H1 (cell line): ENCODE results near the gene SEMA7A. TPM values are rescaled to one million over a fixed set of nuclear protein-coding genes. Genes with fewer than 3 reads are reported as not detected.

Experiments used
- CTCF ChIA-PET: fragments of 300-600 bp; sonication (Branson Sonifier 250); formaldehyde crosslinking; loops from one replicate; lab custom pipeline; 2021; ENCODE audit not compliant: partially characterized antibody; lab: Charles Lee
- POLR2A ChIA-PET: fragments of 300-600 bp; sonication (Branson Sonifier 250); formaldehyde crosslinking; loops from one replicate; lab custom pipeline; 2021; ENCODE audit warnings: inconsistent platforms; ENCODE audit not compliant: partially characterized antibody; lab: Charles Lee
- DNase-seq, 2 experiments: peaks; one replicate each; pipeline versions ENCODE4 v3.0.0 to v3.0.0-alpha.2; 2010 to 2022; ENCODE audit warnings: low spot score in 2 of 2, low read depth in 1 of 2, mixed read lengths in 1 of 2
- FAIRE-seq: peaks from 2 replicates; lab custom pipeline; 2011; peaks lifted over from hg19 to GRCh38; lab: Jason Lieb, UNC
- H2AFZ ChIP-seq: 2 replicates; pipeline ENCODE4 v1.8.1; 2012; ENCODE audit warnings: low read length, inconsistent platforms
- H2AK5ac ChIP-seq: 2 replicates; pipeline ENCODE4 v1.6.1; 2013; ENCODE audit warnings: low read depth, low read length
- H2BK120ac ChIP-seq: replicated peaks from 2 replicates; pipeline ENCODE3; 2013; ENCODE audit warnings: low read depth, low read length, inconsistent platforms
- H2BK12ac ChIP-seq: 2 replicates; pipeline ENCODE4 v1.6.1; 2013; ENCODE audit warnings: low read depth, low read length
- H2BK15ac ChIP-seq: 2 replicates; pipeline ENCODE4 v1.6.1; 2013; ENCODE audit warnings: low read length
- H2BK20ac ChIP-seq: 2 replicates; pipeline ENCODE4 v1.6.1; 2013; ENCODE audit warnings: low read length
- H2BK5ac ChIP-seq: 2 replicates; pipeline ENCODE4 v1.6.1; 2013; ENCODE audit warnings: low read depth, low read length
- H3K14ac ChIP-seq: 2 replicates; pipeline ENCODE4 v1.6.1; 2013; ENCODE audit warnings: inconsistent platforms; ENCODE audit not compliant: insufficient read length
- H3K18ac ChIP-seq: 2 replicates; pipeline ENCODE4 v1.6.1; 2013; ENCODE audit warnings: low read length; ENCODE audit errors: extremely low read depth
- H3K23ac ChIP-seq: 2 replicates; pipeline ENCODE4 v1.6.1; 2013; ENCODE audit warnings: inconsistent platforms; ENCODE audit not compliant: insufficient read length
- H3K23me2 ChIP-seq: 2 replicates; pipeline ENCODE4 v1.6.1; 2013; ENCODE audit warnings: low read depth, low read length
- H3K27ac ChIP-seq: 2 replicates; pipeline ENCODE4 v1.6.1; 2011; ENCODE audit warnings: low read depth, low read length, inconsistent platforms
- H3K27me3 ChIP-seq, 4 experiments: replicated peaks in 1 of 4; 1 replicate in 1 of 4; 2 replicates in 3 of 4; pipeline versions ENCODE4 v1.6.1 to v1.8.1; 2011 to 2013; ENCODE audit warnings: low read length in 3 of 4, mild to moderate bottlenecking in 3 of 4, inconsistent platforms in 2 of 4, mixed read lengths in 2 of 4, moderate library complexity in 1 of 4; ENCODE audit not compliant: control insufficient read depth in 3 of 4, insufficient read depth in 3 of 4; ENCODE audit errors: extremely low read depth in 1 of 4
- H3K36me3 ChIP-seq, 4 experiments: 2 replicates each; pipeline versions ENCODE4 v1.6.1 to v1.8.1; 2011 to 2013; ENCODE audit warnings: mild to moderate bottlenecking in 4 of 4, low read length in 3 of 4, moderate library complexity in 2 of 4, control low read depth in 1 of 4, inconsistent platforms in 1 of 4; ENCODE audit not compliant: insufficient read depth in 4 of 4, control insufficient read depth in 2 of 4
- H3K4ac ChIP-seq: replicated peaks from 2 replicates; pipeline ENCODE3; 2013; ENCODE audit warnings: low read length, low read depth, mixed read lengths, inconsistent platforms; ENCODE audit not compliant: insufficient read length
- H3K4me1 ChIP-seq, 4 experiments: replicated peaks in 1 of 4; 1 replicate in 1 of 4; 2 replicates in 3 of 4; pipeline versions ENCODE4 v1.6.1 to v1.8.1; 2011 to 2013; ENCODE audit warnings: low read length in 3 of 4, inconsistent platforms in 2 of 4, mixed read lengths in 1 of 4; ENCODE audit not compliant: insufficient read depth in 4 of 4, control insufficient read depth in 3 of 4
- H3K4me2 ChIP-seq, 2 experiments: 2 replicates each; pipeline versions ENCODE4 v1.6.1 to v1.8.1; 2011 to 2013; ENCODE audit warnings: low read depth in 2 of 2, low read length in 2 of 2, control low read depth in 1 of 2, inconsistent platforms in 1 of 2, mild to moderate bottlenecking in 1 of 2; ENCODE audit not compliant: insufficient read depth in 1 of 2
- H3K4me3 ChIP-seq, 4 experiments: fragments of 200-600, 300-600 bp in 1 of 4; sonication (generic), shearing (Covaris generic), sonication (Bioruptor Twin) in 1 of 4; 2 replicates each; pipeline versions ENCODE4 v1.5.1 to v1.8.1; 2011 to 2016; ENCODE audit warnings: low read length in 4 of 4, low read depth in 3 of 4, control low read depth in 2 of 4, inconsistent platforms in 2 of 4, mild to moderate bottlenecking in 2 of 4, mixed read lengths in 1 of 4, moderate library complexity in 1 of 4; ENCODE audit not compliant: insufficient read depth in 2 of 4; ENCODE audit errors: extremely low read depth in 1 of 4
- H3K56ac ChIP-seq: replicated peaks from 2 replicates; pipeline ENCODE3; 2013; ENCODE audit warnings: low read depth, mild to moderate bottlenecking, mixed read lengths, low read length, inconsistent platforms; ENCODE audit not compliant: insufficient read length
- H3K79me1 ChIP-seq: 2 replicates; pipeline ENCODE4 v1.6.1; 2013; ENCODE audit warnings: low read depth, low read length, control low read depth
- H3K79me2 ChIP-seq, 2 experiments: 2 replicates each; pipeline versions ENCODE4 v1.6.1 to v1.8.1; 2012 to 2013; ENCODE audit warnings: low read length in 2 of 2, mild to moderate bottlenecking in 2 of 2, inconsistent platforms in 1 of 2; ENCODE audit not compliant: insufficient read depth in 2 of 2, control insufficient read depth in 1 of 2
- H3K9ac ChIP-seq, 4 experiments: replicated peaks in 1 of 4; 1 replicate in 1 of 4; 2 replicates in 3 of 4; pipeline versions ENCODE4 v1.6.1 to v1.8.1; 2011 to 2013; ENCODE audit warnings: low read depth in 3 of 4, low read length in 3 of 4, control low read depth in 2 of 4, mild to moderate bottlenecking in 2 of 4, moderate library complexity in 2 of 4, inconsistent platforms in 1 of 4; ENCODE audit errors: extremely low read depth in 1 of 4
- H3K9me3 ChIP-seq, 2 experiments: 2 replicates each; pipeline versions ENCODE4 v1.6.1 to v1.8.1; 2012 to 2013; ENCODE audit warnings: mild to moderate bottlenecking in 2 of 2, moderate library complexity in 2 of 2, control low read depth in 1 of 2, inconsistent platforms in 1 of 2, low read depth in 1 of 2, low read length in 1 of 2, mixed read lengths in 1 of 2; ENCODE audit not compliant: insufficient read depth in 2 of 2
- H4K20me1 ChIP-seq, 2 experiments: replicated peaks in 1 of 2; 2 replicates each; pipeline versions ENCODE3 to v1.8.1; 2011 to 2013; ENCODE audit warnings: inconsistent platforms in 2 of 2, low read length in 2 of 2, mild to moderate bottlenecking in 1 of 2; ENCODE audit not compliant: insufficient read depth in 2 of 2, control insufficient read depth in 1 of 2
- H4K5ac ChIP-seq: 2 replicates; pipeline ENCODE4 v1.6.1; 2013; ENCODE audit warnings: low read length, low read depth, mixed read lengths, inconsistent platforms; ENCODE audit not compliant: insufficient read length
- H4K8ac ChIP-seq: 2 replicates; pipeline ENCODE4 v1.8.0; 2013; ENCODE audit warnings: mild to moderate bottlenecking, moderate library complexity, low read length, inconsistent platforms; ENCODE audit not compliant: insufficient read depth; ENCODE audit errors: extremely low read depth
- H4K91ac ChIP-seq: replicated peaks from 2 replicates; pipeline ENCODE3; 2013; ENCODE audit warnings: low read length, mixed read lengths, inconsistent platforms; ENCODE audit not compliant: insufficient read length
- BRCA1 ChIP-seq: IDR thresholded peaks from 2 replicates; pipeline ENCODE4 v1.6.1; 2012; ENCODE audit warnings: low read depth, low read length, improper control_type of control experiment
- CTBP2 ChIP-seq: IDR thresholded peaks from 2 replicates; pipeline ENCODE4 v1.7.0; 2011; ENCODE audit warnings: borderline replicate concordance, mild to moderate bottlenecking, moderate library complexity, mixed read lengths, low read length; ENCODE audit not compliant: insufficient read depth, insufficient read length
- KDM1A ChIP-seq: fragments of 200-600, 300-600 bp; sonication (generic); IDR thresholded peaks from 2 replicates; pipeline ENCODE4 v1.7.1; 2016; ENCODE audit warnings: mild to moderate bottlenecking, low read length, borderline replicate concordance
- PHF8 ChIP-seq: fragments of 200-600 bp; sonication (generic); conservative IDR thresholded peaks from 2 replicates; pipeline ENCODE4 v1.7.1; 2012; ENCODE audit warnings: low read depth, mild to moderate bottlenecking, inconsistent platforms, low read length, moderate library complexity
- POLR2AphosphoS5 ChIP-seq: IDR thresholded peaks from 2 replicates; pipeline ENCODE4 v1.6.1; 2011; ENCODE audit warnings: low read depth, low read length
- RAD21 ChIP-seq, 2 experiments: IDR thresholded peaks in 1 of 2; conservative IDR thresholded peaks in 1 of 2; 2 replicates each; pipeline ENCODE4 v1.6.1; 2011; ENCODE audit warnings: low read depth in 2 of 2, low read length in 2 of 2, improper control_type of control experiment in 1 of 2, inconsistent platforms in 1 of 2, mild to moderate bottlenecking in 1 of 2, moderate library complexity in 1 of 2
- SIN3A ChIP-seq, 2 experiments: IDR thresholded peaks in 1 of 2; conservative IDR thresholded peaks in 1 of 2; 2 replicates each; pipeline ENCODE4 v1.6.1; 2011 to 2012; ENCODE audit warnings: low read length in 2 of 2, improper control_type of control experiment in 1 of 2, low read depth in 1 of 2, mild to moderate bottlenecking in 1 of 2
- SUZ12 ChIP-seq: fragments of 200-600 bp; sonication (generic); IDR thresholded peaks from 2 replicates; pipeline ENCODE4 v1.6.1; 2012; ENCODE audit warnings: mild to moderate bottlenecking, inconsistent platforms, low read length, moderate library complexity, mixed read lengths
- WGBS, 2 experiments: shearing (Covaris generic) in 1 of 2; methylation state at CpG; one replicate each; pipeline versions ENCODE4 v1.1.6 to v1.1.7; 2013 to 2015; ENCODE audit warnings: low lambda C conversion rate in 2 of 2, mixed read lengths in 2 of 2, inconsistent platforms in 1 of 2, low coverage in 1 of 2, missing lambda C conversion rate in 1 of 2; ENCODE audit not compliant: insufficient replicate concordance in 2 of 2, insufficient coverage in 1 of 2, insufficient read length in 1 of 2; ENCODE audit errors: extremely low coverage in 1 of 2, missing lambda C conversion rate in 1 of 2; 5-methylcytosine and 5-hydroxymethylcytosine counted together
- polyA plus RNA-seq, 7 experiments: library from polyadenylated mRNA; depleted of rRNA in 3 of 7; stranded (reverse) in 5 of 7; unstranded in 2 of 7; fragments of >200 nt in 5 of 7; fragments of 200-250 nt in 2 of 7; gene quantifications; 1 replicate in 5 of 7; 2 replicates in 1 of 7; 4 replicates in 1 of 7; pipeline versions ENCODE4 v1.2.1 to v1.2.3, GENCODE V29; 2011 to 2013; ENCODE audit warnings: missing spikeins in 2 of 7, mixed read lengths in 2 of 7
- total RNA-seq: library from RNA; stranded (reverse); fragmentation: NEBNext Ultra II Directional; extraction: Animal tissue kit (Norgen Biotek cat#: 25700); gene quantifications from 2 replicates; pipeline ENCODE4 v1.2.1, GENCODE V29; 2021
- TF ChIP-seq, protein P1 (sequence below): IDR thresholded peaks from 2 replicates; pipeline ENCODE4 v1.6.1; 2011; ENCODE audit warnings: low read depth, mild to moderate bottlenecking, low read length; ENCODE audit not compliant: insufficient read depth
- TF ChIP-seq, protein P2 (sequence below): IDR thresholded peaks from 2 replicates; pipeline ENCODE4 v1.6.1; 2011; ENCODE audit warnings: low read length, improper control_type of control experiment

Gene SEMA7A
- total and polyA plus RNA-seq, 2 of the 8 experiments (the other 6 are each of a cell fraction or from before 2014, with no cell fraction given) = 10.7 to 15.0 TPM

DNA sequence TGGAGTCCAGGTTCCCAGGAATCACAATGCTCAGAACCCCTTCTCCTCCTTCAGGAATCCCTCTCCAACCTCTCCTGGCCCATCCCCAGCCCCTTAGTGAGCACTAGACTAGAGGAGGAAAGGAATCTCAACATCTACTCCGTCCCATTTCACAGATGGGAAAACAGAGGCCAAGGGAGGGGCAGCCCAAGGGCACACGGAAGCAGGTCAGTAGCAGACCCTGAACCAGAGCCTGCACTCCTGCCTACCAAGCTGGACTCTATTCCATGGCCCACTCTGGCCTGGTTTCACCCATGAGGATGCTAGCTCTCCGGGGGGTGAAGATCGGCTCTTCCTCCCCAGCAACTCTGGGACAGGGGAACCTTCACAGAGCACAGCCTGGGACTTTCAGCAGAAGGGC lies 14.3 kb downstream of the SEMA7A start:
- Histone ChIP-seq H3K4me1 (peaks cover 7 to 27% (median 20%) of the 10 kb centered on the region in 4 experiments), H3K56ac (no peak overlapping the region), H2BK15ac (no peak overlapping the region), H4K91ac (no peak overlapping the region), H3K4ac (no peak overlapping the region), H3K79me2 (0 out of 4 replicates have a peak, but pooled peaks cover 0 to 6% of the 10 kb centered on the region in 2 experiments), H3K18ac (no peak overlapping the region), H3K79me1 (peaks cover 9% of the 10 kb centered on the region), H2BK120ac (no peak overlapping the region), H2BK12ac (no peak overlapping the region), H2BK5ac (no peak overlapping the region), H4K20me1 (peaks cover 6 to 20% of the 10 kb centered on the region in 2 experiments), H3K4me3 (no peak overlapping the region), H3K14ac (no peak overlapping the region), H4K5ac (no peak overlapping the region), H2AFZ (no peak overlapping the region), H3K9ac (no peak overlapping the region), H3K23me2 (peaks cover 3% of the 10 kb centered on the region; the same call in 1 of the 2 replicates), H3K23ac (no peak overlapping the region), H3K9me3 (no peaks in the 10 kb centered on the region), H3K36me3 (peaks cover 0 to 5% (median under 1%) of the 10 kb centered on the region in 4 experiments; a peak in 3 of 8 replicates), H3K4me2 (no peak overlapping the region), H2AK5ac (no peak overlapping the region), H3K27me3 (no peaks in the 10 kb centered on the region), H2BK20ac (no peak overlapping the region), H4K8ac (no peak overlapping the region), H3K27ac (no peak overlapping the region)
- no peak for DNase-seq
- ChIA-PET POLR2A (interaction anchor here (1.1 to 3.3 kb wide), 3 partner anchors 7 to 42 kb away, joined by 3 to 8 read pairs (median 5); partner anchors contain the start of gene UBL7), CTCF (interaction anchor here (1.0 to 41.3 kb wide), 8 partner anchors 9 to 40 kb away, joined by 3 to 1311 read pairs (median 5); partner anchors contain the start of gene CYP11A1)
- WGBS, 2 experiments = 95% methylated on average over 4 of the region's 4 CpGs; no CpG with 5 or more reads in 1 of the 2 experiments
- FAIRE-seq = no peak
- TF ChIP-seq PHF8 = no peak
- no peak for TF ChIP-seq BRCA1
- no peak for TF ChIP-seq SUZ12
- TF ChIP-seq, protein P1, sequence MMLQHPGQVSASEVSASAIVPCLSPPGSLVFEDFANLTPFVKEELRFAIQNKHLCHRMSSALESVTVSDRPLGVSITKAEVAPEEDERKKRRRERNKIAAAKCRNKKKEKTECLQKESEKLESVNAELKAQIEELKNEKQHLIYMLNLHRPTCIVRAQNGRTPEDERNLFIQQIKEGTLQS = no peak
- TF ChIP-seq, protein P2, sequence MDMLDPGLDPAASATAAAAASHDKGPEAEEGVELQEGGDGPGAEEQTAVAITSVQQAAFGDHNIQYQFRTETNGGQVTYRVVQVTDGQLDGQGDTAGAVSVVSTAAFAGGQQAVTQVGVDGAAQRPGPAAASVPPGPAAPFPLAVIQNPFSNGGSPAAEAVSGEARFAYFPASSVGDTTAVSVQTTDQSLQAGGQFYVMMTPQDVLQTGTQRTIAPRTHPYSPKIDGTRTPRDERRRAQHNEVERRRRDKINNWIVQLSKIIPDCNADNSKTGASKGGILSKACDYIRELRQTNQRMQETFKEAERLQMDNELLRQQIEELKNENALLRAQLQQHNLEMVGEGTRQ = no peak
- no peak for TF ChIP-seq SIN3A (conservative IDR thresholded peaks at IDR 0.05 in 1 of 2, IDR thresholded peaks at IDR 0.05 in 1 of 2; ENCODE audit: low read depth in 1 of 2, low read length in 2 of 2)
- TF ChIP-seq KDM1A = no peak
- no peak for TF ChIP-seq POLR2AphosphoS5
- TF ChIP-seq CTBP2 = no peak
- TF ChIP-seq RAD21 (IDR thresholded peaks at IDR 0.05 in 1 of 2, conservative IDR thresholded peaks at IDR 0.05 in 1 of 2; ENCODE audit: low read depth in 2 of 2, low read length in 2 of 2) = no peak
